Stimulated activated CD4-positive, alpha-beta T cell treated with anti-CD3 and anti-CD28 coated beads, Interleukin-1b, Interleukin-23, amount 100 ng/mL, for 48 hours (primary cell): ENCODE results near the gene MND1.
"Not testable (repeated sequence)": the region's sequence is repeated elsewhere in the genome, so short reads cannot be mapped to it uniquely, and the experiment has no call there.

Experiments used
- DNase-seq: peaks from one replicate; pipeline ENCODE4 v3.0.0-alpha.2; 2020

MND1 gene

DNA sequence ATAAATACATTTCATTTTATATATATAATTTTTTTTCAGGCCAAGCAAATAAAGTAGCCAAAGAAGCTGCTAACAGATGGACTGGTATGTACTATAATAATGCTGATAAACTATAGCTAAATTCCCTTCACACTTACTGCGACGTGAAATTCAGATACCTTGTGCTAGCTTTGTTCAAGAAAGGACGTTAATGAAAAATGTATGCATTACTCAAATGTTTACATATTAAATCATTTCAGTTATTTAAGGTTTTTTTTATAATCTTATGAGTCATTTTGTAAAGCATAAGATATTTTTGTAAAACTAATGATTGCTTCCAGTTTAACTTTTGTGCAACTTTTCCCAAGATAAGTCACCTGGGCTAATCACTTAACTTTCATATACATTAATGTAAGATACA lies 64.4 kb downstream of the MND1 start:
- DNase-seq, result no peak

DNA sequence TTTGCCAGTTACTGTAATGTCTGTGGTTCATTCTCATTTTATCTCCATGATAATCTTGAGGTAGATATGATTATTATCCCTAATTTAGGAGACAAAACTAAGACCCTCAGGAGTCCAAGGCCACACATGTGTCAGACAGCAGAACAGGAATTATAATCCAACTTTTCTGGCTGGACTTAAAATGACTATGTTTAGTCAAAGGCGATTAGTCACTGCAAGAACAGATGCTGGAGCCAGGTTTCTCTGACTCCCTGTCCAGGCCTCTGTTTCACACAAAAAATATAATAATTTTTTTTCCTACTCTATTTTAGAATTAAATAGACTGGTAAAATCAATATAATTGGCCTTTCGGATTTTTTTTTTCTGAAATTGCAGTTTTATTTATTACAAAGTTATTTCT lies 64.9 kb downstream of the MND1 start:
- DNase-seq, result no peak

DNA sequence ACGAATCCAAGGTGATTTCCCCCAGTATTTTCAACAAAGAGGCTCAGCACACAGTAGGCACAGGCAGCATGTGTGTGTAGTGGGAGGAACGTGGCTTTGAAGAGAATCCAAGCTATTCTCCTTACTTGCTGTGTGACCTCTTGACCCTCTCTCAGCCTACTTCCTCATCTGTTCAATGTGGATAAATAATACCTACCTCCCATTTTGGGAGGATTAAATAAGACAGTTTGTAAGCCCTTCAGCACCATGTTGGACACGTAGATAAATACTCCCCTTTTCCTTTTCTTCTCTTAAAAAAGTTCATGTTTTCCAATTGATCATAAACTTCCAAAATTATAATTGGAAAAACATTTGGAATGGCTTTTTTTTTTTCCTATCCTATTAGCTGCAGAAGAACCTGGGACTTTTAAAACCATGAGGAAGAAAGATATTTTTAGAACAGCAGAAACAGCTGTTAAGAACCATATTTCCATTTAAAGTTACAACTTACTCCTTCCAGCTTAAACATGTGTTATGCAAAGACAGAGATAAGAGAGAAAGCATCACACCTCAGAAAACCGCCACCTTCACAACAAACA lies 65.5 kb downstream of the MND1 start:
- DNase-seq, result no peak

DNA sequence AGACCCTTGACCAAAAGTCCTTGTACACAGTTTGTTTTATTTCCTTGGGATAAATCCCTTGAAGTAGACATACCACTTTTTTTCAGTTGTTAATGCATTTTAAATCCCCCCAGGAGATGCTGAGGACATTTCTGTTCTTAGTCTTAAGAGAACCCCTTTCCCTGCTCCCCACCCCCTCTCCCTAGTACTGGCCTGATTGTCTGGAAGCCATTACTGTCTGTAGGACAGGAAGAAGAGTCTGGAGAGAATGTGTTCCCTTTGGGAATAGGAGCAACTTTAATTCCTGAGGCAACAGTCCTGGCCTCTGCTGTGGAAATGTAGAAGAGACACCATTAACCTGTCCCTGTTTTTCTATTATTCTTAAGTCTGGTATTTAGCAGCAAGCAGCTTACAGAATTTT lies 69.4 kb downstream of the MND1 start:
- no peak for DNase-seq

DNA sequence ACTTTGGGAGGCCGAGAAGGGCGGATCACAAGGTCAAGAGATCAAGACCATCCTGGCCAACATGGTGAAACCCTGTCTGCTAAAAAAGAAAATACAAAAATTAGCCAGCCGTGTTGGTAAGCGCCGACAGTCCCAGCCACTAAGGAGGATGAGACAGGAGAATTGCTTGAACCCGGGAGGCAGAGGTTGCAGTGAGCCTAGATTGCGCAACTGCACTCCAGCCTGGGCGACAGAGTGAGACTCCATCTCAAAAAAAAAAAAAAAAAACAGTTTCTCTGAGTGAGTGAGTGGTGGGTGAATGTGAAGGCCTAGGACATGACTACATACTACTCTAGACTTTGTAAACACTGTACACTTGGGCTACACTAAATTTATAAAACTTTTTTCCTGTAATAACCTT lies 72.0 kb downstream of the MND1 start:
- DNase-seq, result not testable (repeated sequence)

DNA sequence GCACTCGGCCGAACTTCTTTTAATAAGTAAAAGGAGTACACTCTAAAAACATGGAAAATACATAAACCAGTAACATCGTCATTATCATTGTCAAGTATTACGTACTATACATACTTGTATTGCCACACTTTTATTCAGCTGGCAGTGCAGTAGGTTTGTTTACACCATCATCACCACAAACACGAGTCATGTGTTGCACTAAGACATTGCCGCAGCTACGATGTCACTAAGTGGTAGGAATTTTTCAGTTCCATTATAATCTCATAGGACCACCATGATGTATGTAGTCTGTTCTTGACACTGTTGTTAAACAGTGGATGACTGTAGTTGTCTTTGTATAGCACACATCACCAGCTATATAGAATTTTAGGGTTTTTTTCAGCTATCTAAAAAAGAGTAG lies 73.6 kb downstream of the MND1 start:
- DNase-seq, result no peak

DNA sequence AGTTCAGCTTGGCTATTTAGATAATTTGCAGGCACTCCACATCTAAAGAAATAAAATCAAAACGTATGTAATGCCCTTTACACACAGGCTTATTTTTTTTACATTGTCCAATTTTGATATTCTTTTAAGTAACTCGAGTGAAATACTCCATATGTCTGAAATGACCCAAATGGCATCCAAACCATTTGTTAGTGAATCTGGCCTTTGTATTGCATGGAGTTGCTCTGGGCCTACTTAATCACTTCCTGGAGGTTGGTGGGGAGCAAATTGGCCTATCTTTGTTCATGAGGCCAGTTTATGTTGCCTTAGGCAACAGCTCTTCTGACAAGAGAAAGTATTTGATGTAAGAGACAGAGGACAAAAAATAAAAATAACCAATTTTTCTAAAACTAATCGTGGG lies 74.1 kb downstream of the MND1 start:
- no peak for DNase-seq

DNA sequence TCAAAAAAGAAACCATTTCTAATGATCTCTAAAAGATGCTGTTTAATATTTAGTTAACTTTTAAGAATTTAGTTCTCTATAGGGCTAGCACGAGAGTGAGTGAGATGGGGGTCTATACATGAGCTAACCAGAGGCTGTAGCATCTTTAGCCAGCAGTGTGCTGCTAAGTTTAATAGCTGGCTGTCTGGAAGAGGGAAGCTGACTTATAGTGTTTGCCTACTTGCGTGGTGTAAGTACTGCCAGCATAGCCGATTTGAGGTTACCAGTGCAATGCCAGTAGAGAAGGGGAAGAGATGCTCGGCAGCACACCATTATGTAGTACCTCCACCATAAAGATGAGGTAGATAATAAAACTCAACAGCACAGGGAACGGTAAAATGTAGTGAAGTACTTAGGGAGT lies 74.5 kb downstream of the MND1 start:
- DNase-seq, result no peak

DNA sequence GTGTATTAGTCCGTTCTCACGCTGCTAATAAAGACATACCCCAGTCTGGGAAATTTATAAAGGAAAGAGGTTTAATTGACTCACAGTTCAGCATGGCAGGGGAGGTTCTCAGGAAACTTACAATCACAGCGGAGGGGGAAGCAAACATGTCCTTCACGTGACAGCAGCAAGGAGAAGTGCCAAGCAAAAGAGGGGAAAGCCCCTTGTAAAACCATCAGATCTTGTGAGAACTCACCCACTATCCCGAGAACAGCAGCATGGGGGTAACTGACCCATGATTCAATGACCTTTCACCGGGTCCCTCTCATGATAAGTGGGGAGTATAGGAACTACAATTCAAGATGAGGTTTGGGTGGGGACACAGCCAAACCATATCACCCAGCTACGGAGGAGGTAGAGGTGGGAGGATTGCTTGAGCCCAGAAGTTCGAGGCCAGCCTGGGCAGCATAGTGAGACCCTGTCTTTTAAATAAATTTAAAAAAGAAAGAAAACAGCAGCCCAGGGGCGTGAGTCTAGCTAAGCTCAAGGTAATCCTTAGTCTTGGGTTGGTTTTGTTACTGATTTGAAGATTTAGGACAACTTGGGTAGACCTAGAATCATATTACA lies 75.3 kb downstream of the MND1 start:
- DNase-seq, result no peak

DNA sequence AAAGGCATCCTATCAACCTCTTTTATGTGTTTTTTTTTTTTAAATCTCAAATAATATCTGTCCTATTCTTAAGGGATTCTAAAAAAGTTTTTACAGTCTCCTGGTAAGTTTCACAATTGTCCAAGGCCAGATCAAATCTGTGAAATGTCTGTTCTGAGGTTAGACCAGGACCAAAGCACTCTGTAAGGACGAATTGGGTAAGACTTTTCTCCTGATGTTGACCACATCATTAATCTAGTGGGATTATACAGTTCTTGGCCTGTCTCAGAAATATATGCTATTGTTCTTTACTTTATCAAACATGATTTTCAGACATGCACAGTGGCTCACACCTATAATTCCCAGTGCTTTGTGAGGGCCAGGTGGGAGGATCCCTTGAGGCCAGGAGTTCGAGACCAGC lies 75.9 kb downstream of the MND1 start:
- DNase-seq, result no peak

DNA sequence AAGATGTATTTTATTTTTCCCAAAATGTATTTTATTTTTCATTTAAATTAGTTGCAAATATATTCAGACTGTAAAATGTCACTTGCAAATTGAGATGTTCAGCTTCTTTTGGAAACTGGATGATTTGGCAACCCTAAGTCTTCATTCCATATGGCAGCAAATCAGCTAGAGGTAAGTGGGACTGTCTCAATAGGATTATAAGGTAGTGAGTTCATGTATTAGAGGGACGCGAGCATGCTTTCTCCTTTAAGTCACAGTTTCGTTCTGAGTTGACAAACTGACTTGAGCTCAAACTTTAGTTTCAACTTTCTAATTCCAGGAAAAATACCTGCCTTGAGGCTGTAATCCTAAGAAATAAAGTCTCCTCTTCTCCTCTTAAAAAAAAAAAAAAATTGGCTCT lies 77.5 kb downstream of the MND1 start:
- DNase-seq, result no peak

DNA sequence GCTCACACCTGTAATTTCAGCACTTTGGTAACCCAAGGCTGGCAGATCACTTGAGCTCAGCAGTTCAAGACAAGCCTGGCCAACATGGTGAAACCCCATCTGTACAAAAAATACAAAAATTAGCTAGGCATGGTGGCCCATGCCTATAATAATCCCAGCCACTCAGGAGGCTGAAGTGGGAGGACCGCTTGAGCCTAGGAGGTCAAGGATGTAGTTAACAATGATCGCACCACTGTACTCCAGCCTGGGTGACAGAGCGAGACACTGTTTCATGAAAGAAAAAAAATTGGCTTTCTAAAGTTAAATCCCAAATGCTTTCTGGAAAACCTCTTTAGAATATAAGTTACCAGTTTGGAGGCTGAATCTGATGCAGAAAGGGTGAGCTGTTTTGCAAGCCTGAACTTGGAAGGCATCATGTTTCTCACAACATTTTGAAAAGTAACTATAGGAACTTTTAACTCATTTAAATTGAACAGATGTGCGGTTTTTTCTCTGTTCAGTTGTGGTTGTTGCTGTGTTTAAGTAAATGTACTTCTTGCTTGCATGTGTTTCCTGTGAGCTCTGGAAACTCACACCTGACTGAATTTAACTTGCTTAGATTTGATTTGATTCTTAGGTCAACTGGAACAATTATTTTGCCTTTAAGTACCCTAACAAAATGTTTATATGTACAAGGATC lies 81.9 kb downstream of the MND1 start:
- no peak for DNase-seq

DNA sequence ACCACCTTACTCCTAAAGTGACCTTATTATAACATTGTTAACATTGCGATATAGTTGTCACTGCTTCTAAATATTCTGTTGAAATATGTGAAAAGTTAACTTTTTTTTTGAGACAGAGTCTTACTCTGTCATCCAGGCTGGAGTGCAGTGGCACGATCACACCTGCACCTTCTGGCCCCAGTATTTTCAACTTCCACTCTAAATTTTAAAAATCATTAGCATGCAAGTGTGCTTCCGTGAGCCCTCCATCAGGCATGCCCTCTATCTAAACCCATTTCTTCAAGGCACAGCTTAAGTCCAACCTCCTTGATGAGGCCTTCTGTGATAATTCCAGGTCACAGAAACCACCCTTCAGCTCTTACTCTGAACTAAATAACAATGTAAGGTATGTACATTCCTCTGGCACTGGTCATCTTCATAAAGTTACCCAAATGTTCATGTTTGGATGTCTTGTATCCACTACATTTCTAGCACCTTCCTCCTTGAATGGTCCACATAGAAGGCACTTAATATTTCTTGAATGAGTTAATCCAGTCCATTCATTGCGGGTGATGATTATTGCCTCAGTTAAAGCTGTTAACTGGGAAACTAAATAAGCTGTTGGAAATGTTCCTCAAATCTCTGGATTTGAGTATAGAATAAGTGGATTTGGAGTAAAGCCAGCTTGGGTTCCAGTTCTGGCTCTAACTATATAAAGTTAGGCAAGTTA lies 83.0 kb downstream of the MND1 start:
- no peak for DNase-seq

DNA sequence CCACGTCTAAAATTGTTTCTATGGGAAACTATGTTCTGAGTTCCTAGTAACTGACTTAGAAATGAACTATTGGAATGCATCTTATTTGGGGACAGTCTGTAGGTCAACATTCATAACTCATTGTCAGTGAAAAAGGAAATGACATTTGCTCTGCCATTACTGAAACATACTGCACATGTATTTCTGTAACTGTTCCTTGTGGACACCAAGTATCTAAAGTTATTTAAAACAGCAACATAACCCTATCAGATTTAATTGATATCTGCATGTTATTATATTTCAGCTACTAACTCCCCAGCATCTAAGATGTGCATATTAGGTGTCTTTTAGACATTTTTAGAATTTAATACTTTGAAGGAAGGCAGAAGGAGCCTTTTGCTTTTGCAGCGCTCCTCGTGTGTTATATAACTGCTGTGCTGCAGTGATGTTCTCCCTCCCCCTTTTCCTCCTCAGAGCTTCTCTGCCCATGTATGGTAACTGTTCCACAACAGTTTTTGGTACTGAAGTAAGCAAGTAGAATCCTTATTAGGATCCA lies 84.5 kb downstream of the MND1 start:
- DNase-seq, result no peak

DNA sequence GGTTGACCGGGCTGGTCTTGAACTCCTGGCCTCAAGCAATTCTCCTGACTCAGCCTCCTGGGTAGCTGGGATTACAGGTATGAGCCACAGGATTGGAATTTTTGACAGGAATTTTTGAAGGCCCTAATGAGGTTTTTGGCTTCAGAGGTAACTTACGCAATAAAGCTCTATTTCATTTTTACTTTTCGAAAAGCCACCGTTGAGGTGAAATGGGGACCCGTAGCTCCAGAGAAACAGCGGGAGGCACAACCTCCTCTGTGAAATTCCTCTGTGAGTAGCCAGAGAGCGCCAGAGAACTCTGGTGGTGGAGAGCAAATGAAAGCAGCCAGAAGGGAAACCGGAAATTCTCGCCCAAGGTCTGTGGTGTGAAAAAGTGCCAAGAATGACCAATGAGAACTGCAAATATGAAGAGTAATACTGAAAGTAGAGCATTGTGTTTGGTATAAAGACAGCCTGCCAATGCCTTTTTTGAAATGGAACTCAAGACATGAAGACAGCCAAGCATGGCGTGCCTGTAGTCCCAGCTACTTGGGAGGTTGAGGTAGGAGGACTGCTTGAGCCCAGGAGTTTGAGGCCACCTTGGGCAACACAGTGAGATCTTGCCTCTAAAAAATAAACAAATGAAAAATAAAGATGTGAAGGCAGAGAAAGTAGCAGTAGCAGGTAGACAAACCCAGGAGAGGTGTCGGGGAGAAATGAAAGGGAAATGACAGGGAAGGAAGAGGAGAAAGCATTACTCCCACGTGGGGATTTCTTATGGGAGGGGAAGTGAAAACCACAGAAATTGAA lies 88.7 kb downstream of the MND1 start:
- DNase-seq, result peak; percentile 84

DNA sequence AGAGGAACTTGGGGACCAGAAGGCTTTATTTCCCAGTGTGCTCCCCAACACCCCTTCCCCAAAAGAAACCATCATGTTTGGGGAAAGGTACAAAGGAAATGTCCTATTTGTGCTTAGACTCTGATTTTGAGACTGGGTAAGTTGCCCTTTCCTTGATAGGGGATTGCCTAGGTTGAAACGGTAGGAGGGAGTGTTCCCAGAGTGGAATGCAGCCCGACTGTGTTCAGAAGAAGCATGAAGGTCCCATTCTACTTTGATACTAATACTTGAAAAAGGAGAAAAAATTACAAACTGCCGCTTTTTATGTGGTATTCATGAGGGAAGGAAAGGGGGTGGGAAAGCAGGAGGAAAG lies 89.2 kb downstream of the MND1 start:
- no peak for DNase-seq

DNA sequence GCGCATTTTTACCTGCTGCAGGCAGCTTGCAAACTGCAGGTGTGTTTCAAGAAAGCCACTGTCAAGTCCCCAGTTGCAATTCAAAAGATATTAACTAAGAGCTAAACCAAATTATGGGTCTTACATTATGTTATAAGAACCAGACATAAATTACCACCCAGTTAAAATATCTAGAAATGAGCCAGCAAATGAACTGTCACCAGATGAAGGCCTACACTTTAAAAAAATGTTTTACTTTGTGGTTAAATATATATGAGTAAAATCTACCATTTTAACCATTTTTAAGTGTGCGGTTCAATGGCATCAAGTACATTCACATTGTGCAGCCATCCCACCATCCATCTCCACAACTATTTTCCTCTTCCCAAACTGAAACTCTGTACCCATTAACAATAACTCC lies 89.7 kb downstream of the MND1 start:
- no peak for DNase-seq

DNA sequence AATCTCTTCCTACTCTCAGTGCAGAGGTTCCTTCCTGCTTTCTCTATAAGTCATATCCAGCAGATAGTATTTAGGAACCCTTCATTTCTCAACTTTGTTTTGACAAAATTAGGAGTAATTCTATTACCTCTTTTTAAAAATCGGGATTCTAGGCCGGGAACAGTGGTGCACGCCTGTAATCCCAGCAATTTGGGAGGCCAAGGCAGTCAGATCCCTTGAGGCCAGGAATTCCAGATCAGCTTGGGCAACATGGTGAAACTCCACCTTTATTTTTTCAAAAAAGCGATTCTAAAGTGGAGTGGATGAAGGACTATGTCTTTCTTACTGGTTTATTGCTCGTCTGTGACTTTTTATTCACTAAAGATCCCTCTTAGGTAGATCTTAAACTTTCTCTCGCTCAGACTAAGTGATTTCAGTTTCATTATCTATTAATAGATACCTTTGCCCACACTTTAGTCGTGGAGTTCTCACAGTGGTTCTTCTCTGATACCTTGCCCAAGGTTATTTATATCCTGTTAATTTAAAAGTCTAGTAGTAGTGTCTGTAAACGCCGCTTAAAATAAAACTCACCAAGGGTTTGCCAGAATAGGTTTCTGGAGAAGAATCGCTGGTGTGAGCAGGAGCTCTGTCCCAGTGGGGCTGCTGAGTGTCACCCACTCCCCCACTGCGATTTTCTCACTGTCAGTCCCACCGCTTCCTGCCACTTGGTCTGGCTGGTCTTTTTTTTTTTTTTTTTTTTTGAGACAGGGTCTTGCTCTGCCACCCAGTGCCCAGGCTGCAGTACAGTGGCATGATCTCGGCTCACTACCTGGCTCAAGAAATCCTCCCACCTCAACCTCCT lies 94.6 kb downstream of the MND1 start:
- DNase-seq, result peak; percentile 20

DNA sequence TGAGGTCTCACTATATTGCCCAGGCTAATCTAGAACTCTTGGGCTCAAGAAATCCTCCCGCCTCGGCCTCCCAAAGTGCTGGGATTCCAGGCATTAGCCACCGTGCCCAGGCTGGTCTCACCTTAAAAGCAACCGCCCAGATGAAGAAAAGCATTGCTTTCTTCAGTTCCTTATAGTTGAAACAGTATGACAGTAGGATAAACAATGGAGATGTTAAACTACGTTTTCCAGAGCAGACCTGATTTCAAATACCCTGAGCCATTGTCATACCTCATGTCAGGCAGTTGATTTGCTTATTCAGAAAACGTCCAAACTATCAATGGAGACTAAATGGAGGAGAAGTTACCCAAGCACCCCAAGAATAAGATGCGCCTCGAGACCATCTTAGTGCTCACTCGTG lies 95.3 kb downstream of the MND1 start:
- no peak for DNase-seq

DNA sequence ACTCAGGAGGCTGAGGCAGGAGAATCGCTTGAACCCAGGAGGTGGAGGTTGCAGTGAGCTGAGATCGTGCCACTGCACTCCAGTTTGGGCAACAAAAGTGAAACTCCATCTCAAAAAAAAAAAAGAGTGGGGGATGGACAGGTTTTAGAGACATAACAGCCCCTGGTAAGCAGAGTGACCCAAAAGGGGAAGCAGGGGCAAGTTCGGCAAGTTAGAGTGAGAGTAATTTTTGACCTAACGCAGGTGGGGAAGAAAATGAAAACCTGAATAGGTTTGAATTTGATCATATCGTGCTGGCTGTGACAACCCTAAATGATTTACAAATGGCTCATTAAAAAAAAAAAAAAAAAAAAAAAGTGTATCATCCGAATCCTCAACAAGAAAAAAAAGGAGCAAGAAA lies 96.0 kb downstream of the MND1 start:
- no peak for DNase-seq

DNA sequence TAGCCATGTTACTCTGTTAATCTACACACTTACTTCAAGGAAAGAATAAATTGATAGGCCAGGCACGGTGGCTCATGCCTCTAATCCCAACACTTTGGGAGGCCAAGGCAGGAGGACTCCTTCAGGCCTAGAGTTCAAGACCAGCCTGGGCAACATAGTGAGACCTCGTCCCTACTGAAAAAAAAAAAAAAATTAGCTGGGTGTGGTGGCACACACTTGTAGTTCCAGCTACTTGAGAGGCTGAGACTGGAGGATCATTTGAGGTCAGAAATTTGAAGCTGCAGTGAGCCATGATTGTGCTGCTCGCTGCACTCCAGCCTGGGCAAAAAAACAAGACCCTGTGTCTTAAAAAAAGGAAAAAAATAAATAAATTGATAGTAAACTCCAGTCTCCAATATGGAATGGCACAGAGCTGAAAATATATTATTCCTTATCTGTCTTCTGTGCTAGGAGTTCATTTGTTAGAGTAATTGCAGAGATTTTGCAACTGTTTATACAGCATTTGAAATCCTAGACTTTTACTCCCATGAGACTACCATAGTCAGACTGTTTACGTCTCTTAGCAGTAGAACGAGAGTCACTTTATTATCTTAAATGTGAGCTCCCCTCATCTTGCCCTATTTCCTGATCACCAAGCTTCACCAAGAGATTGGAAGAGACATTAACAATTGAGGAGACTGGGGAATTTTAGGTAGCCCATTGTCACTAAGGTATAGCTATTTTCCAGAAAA lies 102.9 kb downstream of the MND1 start:
- DNase-seq, result no peak
